KOPT-K1 (cell line): ENCODE measurements around the gene UTS2.

Experiments
- H3K27ac ChIP-seq: fragments of 200-600 bp; sonication (generic); 2 replicates; pipeline ENCODE4 v1.5.1; 2016; ENCODE audit warnings: antibody characterized with exemption, mild to moderate bottlenecking, low read depth, low read length; ENCODE audit not compliant: poor library complexity, severe bottlenecking
- H3K36me3 ChIP-seq: fragments of 200-600 bp; sonication (generic); 2 replicates; pipeline ENCODE4 v1.5.1; 2017; ENCODE audit warnings: antibody characterized with exemption, mild to moderate bottlenecking, low read length, moderate library complexity; ENCODE audit not compliant: insufficient read depth
- H3K9me3 ChIP-seq: fragments of 200-600 bp; sonication (generic); 2 replicates; pipeline ENCODE4 v1.5.1; 2017; ENCODE audit warnings: antibody characterized with exemption, low read length, mild to moderate bottlenecking; ENCODE audit not compliant: insufficient read depth, poor library complexity, severe bottlenecking

UTS2 gene

GRCh38 chr1:7873801-7874795, 21.2 kb upstream of the UTS2 start:
- Histone ChIP-seq H3K36me3 (no peaks in the 10 kb centered on the region), H3K9me3 (peaks cover 6% of the 10 kb centered on the region), H3K27ac (no peak overlapping the region)

GRCh38 chr1:7871136-7871535, 18.3 kb upstream of the UTS2 start:
- H3K36me3 ChIP-seq = no peaks in the 10 kb centered on the region
- H3K9me3 ChIP-seq = no peaks in the 10 kb centered on the region
- no peak overlapping the region for H3K27ac ChIP-seq

GRCh38 chr1:7869136-7869920, 16.5 kb upstream of the UTS2 start:
- Histone ChIP-seq H3K9me3 (no peaks in the 10 kb centered on the region), H3K36me3 (no peaks in the 10 kb centered on the region)

GRCh38 chr1:7868070-7868780, 15.4 kb upstream of the UTS2 start:
- H3K27ac ChIP-seq = no peak overlapping the region
- H3K36me3 ChIP-seq = no peaks in the 10 kb centered on the region
- H3K9me3 ChIP-seq = no peaks in the 10 kb centered on the region

More at GRCh38 chr1:7869136-7869920, 16.5 kb upstream of the UTS2 start:
- no peak overlapping the region for H3K27ac ChIP-seq

GRCh38 chr1:7865978-7866377, 13.1 kb upstream of the UTS2 start:
- no peaks in the 10 kb centered on the region for H3K9me3 ChIP-seq
- H3K27ac ChIP-seq = no peak overlapping the region
- no peaks in the 10 kb centered on the region for H3K36me3 ChIP-seq

GRCh38 chr1:7863756-7864328, 11.0 kb upstream of the UTS2 start:
- Histone ChIP-seq H3K36me3 (no peaks in the 10 kb centered on the region), H3K27ac (no peak overlapping the region), H3K9me3 (no peaks in the 10 kb centered on the region)

GRCh38 chr1:7862211-7863060, 9.6 kb upstream of the UTS2 start:
- Histone ChIP-seq H3K9me3 (no peaks in the 10 kb centered on the region), H3K36me3 (no peaks in the 10 kb centered on the region), H3K27ac (no peak overlapping the region)

- no peak overlapping the region for H3K27ac ChIP-seq
- H3K9me3 ChIP-seq = no peaks in the 10 kb centered on the region
- no peaks in the 10 kb centered on the region for H3K36me3 ChIP-seq
These were observed 8.6 kb upstream of the UTS2 start for GRCh38 chr1:7861452-7861851.

- Histone ChIP-seq H3K27ac (no peak overlapping the region), H3K9me3 (no peaks in the 10 kb centered on the region), H3K36me3 (no peaks in the 10 kb centered on the region)
These were observed 7.3 kb upstream of the UTS2 start for GRCh38 chr1:7860130-7860529.

GRCh38 chr1:7859406-7859805, 6.5 kb upstream of the UTS2 start:
- H3K36me3 ChIP-seq = no peaks in the 10 kb centered on the region
- no peaks in the 10 kb centered on the region for H3K9me3 ChIP-seq
- H3K27ac ChIP-seq = no peak overlapping the region

GRCh38 chr1:7857985-7858384, 5.1 kb upstream of the UTS2 start:
- Histone ChIP-seq H3K36me3 (no peaks in the 10 kb centered on the region), H3K27ac (no peak overlapping the region), H3K9me3 (no peaks in the 10 kb centered on the region)

- H3K9me3 ChIP-seq = no peaks in the 10 kb centered on the region
- H3K27ac ChIP-seq = no peak overlapping the region
- no peaks in the 10 kb centered on the region for H3K36me3 ChIP-seq
These were observed 4.1 kb upstream of the UTS2 start for GRCh38 chr1:7857000-7857399.

- no peaks in the 10 kb centered on the region for H3K9me3 ChIP-seq
- no peaks in the 10 kb centered on the region for H3K36me3 ChIP-seq
- no peak overlapping the region for H3K27ac ChIP-seq
These were observed 3.5 kb upstream of the UTS2 start for GRCh38 chr1:7856345-7856744.

- Histone ChIP-seq H3K9me3 (no peaks in the 10 kb centered on the region), H3K36me3 (no peaks in the 10 kb centered on the region), H3K27ac (no peak overlapping the region)
These were observed 790 bp upstream of the UTS2 start for GRCh38 chr1:7853684-7854026.
